HEK293 (cell line): ENCODE results near the gene DGAT2L6.

Source experiments
- CTCF ChIP-seq: fragments of 450-650 bp; formaldehyde crosslinking; IDR thresholded peaks from 2 replicates; pipeline ENCODE4 v1.5.1; 2016; ENCODE audit warnings: missing biosample characterization, missing genetic modification characterization
- HOXA7 ChIP-seq: sonication (generic); formaldehyde crosslinking; IDR thresholded peaks from 2 replicates; pipeline ENCODE4 v1.8.1; 2022; ENCODE audit warnings: missing genetic modification reagents, borderline replicate concordance
- REST ChIP-seq: fragments of 450-650 bp; formaldehyde crosslinking; IDR thresholded peaks from 2 replicates; pipeline ENCODE4 v1.5.1; 2016; ENCODE audit warnings: missing biosample characterization, missing genetic modification characterization
- TCF7L2 ChIP-seq: IDR thresholded peaks from 2 replicates; pipeline ENCODE4 v1.6.1; 2011; ENCODE audit warnings: low read depth, mild to moderate bottlenecking, inconsistent platforms, low read length, moderate library complexity, borderline replicate concordance
- YY1 ChIP-seq: fragments of 450-650 bp; formaldehyde crosslinking; IDR thresholded peaks from 2 replicates; pipeline ENCODE4 v1.5.1; 2018; ENCODE audit warnings: missing biosample characterization, missing genetic modification characterization
- ZFP3 ChIP-seq: fragments of 450-650 bp; formaldehyde crosslinking; IDR thresholded peaks from 2 replicates; pipeline ENCODE4 v1.5.1; 2016; ENCODE audit warnings: low read depth, missing biosample characterization, missing genetic modification characterization
- ZFP69B ChIP-seq: fragments of 450-650 bp; formaldehyde crosslinking; IDR thresholded peaks from 2 replicates; pipeline ENCODE4 v1.5.1; 2016; ENCODE audit warnings: missing biosample characterization, missing genetic modification characterization
- ZIC2 ChIP-seq: fragments of 450-650 bp; formaldehyde crosslinking; IDR thresholded peaks from 2 replicates; pipeline ENCODE4 v1.5.1; 2016; ENCODE audit warnings: missing biosample characterization, missing genetic modification characterization
- ZNF138 ChIP-seq: fragments of 450-650 bp; formaldehyde crosslinking; IDR thresholded peaks from 2 replicates; pipeline ENCODE4 v1.5.1; 2016; ENCODE audit warnings: missing biosample characterization, missing genetic modification characterization, borderline replicate concordance
- ZNF211 ChIP-seq: fragments of 450-650 bp; formaldehyde crosslinking; IDR thresholded peaks from 2 replicates; pipeline ENCODE4 v1.5.1; 2016; ENCODE audit warnings: low read depth, missing biosample characterization, missing genetic modification characterization
- ZNF623 ChIP-seq: fragments of 450-650 bp; formaldehyde crosslinking; IDR thresholded peaks from 2 replicates; pipeline ENCODE4 v1.5.1; 2016; ENCODE audit warnings: missing biosample characterization, missing genetic modification characterization

GRCh38 chrX:70134116-70134477 lies 43.2 kb upstream of the DGAT2L6 start:
- no peak for TF ChIP-seq ZIC2 (tag by site-specific recombination)
- TF ChIP-seq ZNF211 (tag by site-specific recombination): no peak
- TF ChIP-seq TCF7L2: no peak
- peak; percentile 9; the same call in 1 of the 2 replicates for TF ChIP-seq YY1 (tag by site-specific recombination)
- TF ChIP-seq REST (tag by site-specific recombination): no peak
- TF ChIP-seq ZNF623 (tag by site-specific recombination): no peak
- TF ChIP-seq ZFP69B: no peak
- no peak for TF ChIP-seq ZNF138 (tag by site-specific recombination)
- TF ChIP-seq CTCF: peak; percentile 35; the same call in 1 of the 2 replicates
- TF ChIP-seq HOXA7 (CRISPR knock-in tag): no peak
- TF ChIP-seq ZFP3 (tag by site-specific recombination): no peak
